ENCODE results near the gene TBK1.

TBK1 gene

GRCh38 chr12:64452559-64453329, 824 bp downstream of the TBK1 start:
- DNase-seq: no peak

GRCh38 chr12:64455506-64455905, 3.6 kb downstream of the TBK1 start:
- no peak for DNase-seq

DNA sequence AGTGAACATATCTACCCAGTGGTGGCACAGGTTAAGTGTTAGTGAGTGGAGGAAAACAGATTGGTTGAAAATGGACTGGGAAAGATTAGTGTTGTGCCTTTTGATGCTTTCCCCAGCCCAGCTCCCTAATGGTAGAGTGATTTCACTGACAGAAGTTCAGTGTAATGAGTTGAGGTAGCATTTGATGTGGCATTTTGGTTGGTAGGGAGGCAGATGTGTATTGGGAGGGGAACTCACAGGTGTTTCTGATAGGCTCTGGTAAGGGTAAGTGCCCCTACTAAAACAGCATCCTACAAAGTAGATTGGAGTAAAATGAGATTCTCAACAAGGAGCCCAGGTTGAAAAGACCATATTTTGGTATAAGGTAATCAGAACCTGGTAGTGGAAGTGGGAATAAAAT, 4.2 kb downstream of the TBK1 start:
- DNase-seq: no peak

DNA sequence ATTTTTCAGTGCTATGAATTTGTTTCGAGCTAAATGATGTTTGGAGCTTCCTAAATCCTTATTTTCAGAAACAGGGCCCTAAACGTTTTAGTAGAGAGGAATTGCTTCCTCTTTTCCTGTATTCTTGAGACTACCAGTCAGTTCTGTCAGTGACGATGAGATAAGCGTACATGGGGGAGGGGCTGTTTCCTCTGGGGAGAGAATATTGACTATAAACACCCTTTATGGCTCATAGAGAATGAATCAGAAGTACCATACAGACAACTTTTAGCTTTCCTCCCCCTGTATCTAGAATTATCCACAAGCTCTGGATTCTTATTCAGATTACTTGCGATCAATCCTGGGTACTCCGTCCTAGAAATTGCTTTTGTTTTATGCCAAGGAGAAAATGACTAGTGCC, 5.1 kb downstream of the TBK1 start:
- no peak for DNase-seq

DNA sequence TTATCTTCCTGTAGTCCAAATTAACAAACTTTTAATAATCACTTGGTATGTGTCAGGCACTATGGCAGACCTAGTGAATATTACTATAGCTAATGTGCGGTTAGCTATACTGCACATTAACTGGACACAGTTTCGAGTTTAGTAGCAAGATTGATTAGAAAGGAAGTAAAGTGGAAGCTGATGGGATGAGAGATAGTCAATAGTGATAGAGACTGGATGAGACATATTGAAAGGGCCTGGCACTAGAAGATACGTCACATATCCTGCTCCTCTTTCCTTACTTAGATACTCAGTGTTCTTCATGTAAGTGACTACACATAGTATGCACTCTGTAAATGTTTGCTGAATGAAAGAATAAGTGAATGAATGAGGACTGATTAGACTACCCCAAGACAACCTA, 5.5 kb downstream of the TBK1 start:
- DNase-seq: no peak

- DNase-seq: no peak
Observed at GRCh38 chr12:64457923-64458322, 6.0 kb downstream of the TBK1 start.

GRCh38 chr12:64459394-64459891, 7.5 kb downstream of the TBK1 start:
- no peak for DNase-seq

GRCh38 chr12:64461634-64462414, 9.9 kb downstream of the TBK1 start:
- no peak for DNase-seq

GRCh38 chr12:64466178-64466577, 14.3 kb downstream of the TBK1 start:
- no peak for DNase-seq

DNA sequence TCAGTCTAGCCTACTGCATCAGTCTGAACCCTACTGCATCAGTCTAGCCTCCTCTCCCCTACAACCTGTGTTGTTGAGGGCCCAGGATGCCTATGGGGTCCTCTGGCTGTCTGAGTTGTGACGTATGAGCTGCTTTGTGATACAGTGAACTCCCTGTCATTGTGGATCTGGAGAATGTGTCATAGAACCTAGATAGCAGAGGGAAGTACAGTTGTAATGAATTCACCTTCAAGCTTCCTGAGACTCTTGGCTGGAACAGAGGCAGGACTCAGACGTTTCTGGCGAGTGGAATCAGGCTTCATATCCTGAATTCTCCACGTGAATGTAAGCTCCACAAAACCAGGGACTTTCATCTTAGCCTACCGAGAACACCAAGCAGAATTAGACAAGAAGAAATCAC, 17.0 kb downstream of the TBK1 start:
- no peak for DNase-seq

GRCh38 chr12:64469455-64470142, 17.7 kb downstream of the TBK1 start:
- DNase-seq: no peak

DNA sequence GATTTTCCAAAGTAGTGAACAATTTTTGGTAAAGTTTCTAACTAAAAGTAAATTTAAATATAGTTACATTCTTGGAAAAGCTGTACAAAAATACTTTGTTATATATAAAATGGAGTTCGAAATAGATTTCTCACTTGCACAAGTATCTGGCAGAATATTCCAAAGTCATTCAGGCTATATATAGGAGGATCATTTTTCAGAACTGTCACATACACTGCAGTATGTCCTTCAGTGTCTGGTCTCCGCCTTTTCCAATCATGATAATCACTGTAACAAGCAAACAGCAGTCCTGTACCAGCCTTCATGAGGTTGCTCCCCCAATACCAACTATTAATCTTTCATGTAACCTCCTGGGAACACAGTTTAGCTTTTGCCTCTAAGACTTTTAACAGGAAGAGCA, 18.6 kb downstream of the TBK1 start:
- no peak for DNase-seq

- no peak for DNase-seq
Observed at GRCh38 chr12:64473176-64473575, 21.3 kb downstream of the TBK1 start.

DNA sequence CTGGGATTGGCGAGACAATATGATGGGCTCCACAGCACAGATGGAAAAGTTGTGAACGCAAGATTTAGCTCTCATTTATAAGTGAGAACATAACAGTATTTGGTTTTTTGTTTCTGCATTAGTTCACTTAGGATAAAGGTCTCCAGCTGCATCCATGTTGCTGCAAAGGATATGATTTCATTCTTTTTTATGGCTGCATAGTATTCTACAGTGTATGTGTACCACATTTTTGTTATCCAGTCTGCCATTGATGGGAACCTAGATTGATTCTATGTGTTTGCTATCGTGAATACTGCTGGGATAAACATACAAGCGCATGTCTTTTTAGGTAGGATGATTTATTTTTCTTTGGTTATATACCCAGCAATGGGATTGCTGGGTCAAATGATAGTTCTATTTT, 23.6 kb downstream of the TBK1 start:
- DNase-seq: no peak

DNA sequence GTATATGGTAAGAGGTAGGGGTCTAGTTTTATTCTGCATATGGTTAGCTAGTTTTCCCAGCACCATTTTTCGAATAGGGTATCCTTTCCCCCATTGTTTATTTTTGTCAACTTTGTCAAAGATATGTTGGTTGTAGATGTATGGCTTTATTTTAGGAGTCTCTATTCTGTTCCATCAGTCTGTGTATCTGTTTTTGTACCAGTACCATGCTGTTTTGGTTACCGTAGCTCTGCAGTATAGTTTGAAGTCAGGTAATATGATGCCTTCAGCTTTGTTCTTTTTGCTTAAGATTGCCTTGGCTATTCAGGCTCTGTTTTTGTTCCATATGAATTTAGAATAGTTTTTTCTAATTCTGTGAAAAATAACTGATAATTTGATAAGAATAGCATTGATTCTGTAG, 24.9 kb downstream of the TBK1 start:
- DNase-seq: no peak

GRCh38 chr12:64478661-64479060, 26.7 kb downstream of the TBK1 start:
- no peak for DNase-seq

DNA sequence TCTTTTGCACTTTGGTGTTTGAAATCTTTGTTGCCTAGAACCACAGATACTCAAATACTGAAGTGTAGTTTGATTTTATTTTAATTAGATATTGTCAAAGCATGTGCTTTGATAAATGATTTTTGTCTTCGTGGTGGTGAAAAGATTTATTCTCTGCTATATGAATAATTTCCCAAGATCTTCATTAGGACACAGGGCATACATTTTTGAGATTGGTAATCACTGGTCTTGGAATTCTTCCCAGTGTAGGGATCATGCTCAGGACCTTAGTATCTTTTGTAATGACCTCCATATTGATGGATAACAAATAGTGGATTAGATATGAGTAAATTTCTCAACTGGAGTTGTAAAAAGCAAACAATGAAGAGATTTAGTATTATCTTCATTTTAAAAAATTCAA, 28.2 kb downstream of the TBK1 start:
- no peak for DNase-seq

DNA sequence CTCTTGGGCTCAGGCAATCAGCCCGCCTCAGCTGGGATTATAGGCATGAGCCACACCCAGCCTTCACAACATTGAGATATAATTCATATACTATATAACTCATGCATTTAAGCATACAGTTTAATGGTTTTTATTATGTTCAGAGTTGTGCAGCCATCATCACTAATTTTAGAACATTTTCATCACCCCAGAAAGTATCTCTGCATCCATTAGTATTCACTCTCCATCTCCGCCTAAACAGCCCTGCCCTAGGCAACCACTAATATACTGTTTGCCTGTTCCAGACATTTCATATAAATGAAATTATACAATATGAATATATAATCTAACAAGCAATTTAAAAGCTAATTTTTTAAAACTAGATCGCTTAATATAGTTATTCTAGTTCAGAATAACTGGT, 34.7 kb downstream of the TBK1 start:
- no peak for DNase-seq

DNA sequence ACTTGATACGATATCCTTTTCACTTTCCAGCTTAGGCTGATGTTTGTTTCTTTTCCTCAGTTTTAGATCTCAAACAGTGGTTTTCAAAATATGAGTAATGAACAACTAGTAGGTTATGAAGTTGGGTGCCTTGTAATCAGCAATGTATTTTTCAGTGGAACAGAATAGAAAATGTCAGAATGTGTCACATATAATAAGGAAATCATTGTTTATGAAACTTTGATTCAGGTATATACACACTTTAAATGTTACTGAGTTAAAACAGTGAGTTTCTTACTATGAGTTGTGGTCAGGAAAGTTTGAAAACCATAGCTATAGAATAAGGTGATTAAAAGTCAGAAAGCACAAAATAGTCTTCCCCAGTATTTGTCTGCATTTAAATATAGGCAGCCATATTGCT, 39.8 kb downstream of the TBK1 start:
- DNase-seq: no peak

DNA sequence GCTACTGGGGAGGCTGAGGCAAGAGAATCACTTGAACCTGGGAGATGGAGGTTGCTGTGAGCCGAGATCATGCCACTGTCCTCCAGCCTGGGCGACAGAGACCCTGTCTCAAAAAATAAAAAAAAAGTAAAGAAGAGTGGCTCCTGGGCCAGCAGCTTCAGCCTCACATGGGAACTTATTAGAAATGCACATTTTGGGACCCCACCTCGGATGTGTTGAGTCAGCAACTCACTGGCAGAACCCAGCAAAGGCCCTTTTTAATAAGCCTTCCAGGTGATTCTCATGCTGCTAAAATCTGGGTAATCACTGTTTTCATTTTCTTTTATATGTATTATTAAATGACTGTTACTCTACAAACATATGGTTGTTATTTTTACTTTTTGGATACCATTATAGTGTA, 41.6 kb downstream of the TBK1 start:
- no peak for DNase-seq

DNA sequence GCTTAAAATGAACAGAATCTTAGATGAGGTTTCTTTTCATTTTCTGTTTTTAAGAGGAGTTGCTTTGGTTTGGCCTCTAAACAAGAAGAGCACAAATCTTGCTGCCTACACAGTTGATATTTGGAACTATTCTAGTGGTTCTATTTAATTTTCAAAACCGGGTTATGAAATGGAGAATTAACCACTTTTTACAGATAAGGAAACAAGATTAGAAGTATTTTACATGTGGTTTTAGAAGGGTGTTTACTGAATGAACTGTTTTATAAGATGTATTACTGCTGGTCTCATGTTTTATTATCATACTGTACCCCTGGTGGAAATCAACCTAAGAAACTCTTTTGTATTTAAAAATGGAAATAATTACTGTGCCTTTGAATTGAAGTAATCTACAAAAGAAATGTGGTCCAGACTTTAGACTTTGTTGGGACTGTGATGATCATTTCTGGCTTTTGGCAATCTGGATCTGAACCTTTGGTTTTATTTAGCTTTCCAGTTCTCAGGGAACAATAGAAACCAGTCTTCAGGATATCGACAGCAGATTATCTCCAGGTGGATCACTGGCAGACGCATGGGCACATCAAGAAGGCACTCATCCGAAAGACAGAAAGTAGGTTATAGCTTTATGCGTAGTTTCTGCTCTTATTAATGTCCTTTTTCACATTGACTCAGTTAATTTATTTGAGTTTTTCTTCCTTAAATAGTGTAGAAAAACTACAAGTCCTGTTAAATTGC, 43.2 kb downstream of the TBK1 start:
- no peak for DNase-seq

DNA sequence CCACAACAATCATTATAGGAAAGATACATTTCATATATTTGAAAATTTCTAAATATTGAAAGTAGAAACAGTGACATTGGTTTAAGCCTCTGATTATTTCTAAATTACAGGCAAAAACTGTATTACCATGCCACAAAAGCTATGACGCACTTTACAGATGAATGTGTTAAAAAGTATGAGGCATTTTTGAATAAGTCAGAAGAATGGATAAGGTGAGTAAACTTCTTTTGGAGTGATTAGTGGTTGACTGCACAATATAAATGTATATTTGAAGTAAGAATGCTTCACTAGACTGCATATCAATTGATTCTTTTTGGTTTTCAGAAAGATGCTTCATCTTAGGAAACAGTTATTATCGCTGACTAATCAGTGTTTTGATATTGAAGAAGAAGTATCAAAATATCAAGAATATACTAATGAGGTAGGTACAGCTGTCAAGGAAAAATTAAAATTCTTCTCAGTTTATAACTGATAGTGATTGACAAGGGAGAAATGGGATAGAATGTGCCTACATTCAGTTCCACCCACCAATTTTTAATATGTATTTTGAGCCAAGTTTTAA, 45.0 kb downstream of the TBK1 start:
- DNase-seq: no peak

DNA sequence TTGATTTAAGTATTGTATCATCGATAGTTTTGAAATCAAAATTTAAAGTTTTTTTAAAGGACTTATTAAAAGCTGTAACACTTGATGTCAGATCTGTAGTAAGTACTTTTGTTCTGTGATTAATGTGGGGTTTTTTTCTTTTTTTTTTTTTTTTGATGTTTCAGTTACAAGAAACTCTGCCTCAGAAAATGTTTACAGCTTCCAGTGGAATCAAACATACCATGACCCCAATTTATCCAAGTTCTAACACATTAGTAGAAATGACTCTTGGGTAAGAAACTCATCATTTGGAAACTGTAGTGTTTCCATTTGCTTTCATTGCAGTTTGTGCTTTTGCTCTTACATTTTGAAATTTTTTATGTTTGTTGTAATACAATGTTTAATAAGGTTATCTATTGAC, 45.6 kb downstream of the TBK1 start:
- DNase-seq: no peak

Measured in COR-L47 (cell line).